Measurements from ENCODE around the gene MRPL19.
"Not testable (repeated sequence)": the region's sequence is repeated elsewhere in the genome, so short reads cannot be mapped to it uniquely, and the experiment has no call there.

MRPL19 gene

DNA sequence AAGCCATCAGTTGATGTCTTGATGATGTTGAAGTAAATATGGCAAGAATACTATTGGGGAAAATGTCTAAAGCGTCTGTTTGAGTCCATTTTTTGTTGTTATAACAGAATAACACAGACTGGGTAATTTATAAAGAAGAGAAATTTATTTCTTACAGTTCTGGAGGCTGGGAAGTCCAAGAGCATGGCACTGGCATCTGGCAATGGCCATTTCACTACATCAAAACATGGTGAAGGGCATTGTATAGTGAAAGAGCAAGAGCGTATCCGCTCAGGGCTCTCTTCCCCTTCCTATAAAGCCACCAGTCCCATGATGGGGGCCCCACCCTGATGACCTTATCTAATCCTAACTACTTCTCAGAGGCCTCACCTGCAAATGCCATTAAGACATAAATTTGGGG lies 29.6 kb upstream of the MRPL19 start:
- no peak for DNase-seq

DNA sequence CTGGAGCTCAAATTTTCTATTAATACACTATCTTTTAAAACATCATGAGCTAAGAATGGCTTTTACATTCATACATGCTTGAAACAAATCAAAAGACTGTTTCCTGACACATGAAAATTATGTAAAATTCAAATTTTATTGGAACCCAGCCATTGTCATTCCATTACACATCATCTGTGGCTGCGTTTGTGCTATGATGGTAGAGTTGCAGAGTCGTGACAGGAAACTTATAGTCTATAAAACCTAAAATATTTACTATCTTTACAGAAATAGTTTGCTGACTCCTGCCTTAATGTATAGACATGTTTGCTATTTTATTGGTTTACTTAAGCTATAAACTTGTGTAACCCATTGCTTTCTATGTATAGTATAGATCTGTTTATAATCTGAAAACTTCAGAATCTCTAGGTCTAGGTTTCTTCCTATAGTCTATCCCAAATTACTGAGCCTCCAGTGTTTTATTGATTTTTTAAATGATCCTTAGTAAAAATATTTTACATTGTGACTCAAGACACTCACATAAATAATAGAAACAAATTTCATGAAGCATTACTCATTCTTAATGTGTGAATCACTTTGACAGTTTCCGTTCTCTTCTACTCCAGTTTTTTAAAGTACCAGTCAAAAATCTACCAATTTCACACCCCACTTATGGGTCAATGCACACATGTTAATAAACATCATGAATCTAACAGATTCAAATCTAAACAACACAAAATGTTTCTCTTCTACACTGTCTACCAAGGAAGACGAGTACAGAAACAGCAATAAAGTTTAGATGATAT lies 26.4 kb upstream of the MRPL19 start:
- no peak for DNase-seq

DNA sequence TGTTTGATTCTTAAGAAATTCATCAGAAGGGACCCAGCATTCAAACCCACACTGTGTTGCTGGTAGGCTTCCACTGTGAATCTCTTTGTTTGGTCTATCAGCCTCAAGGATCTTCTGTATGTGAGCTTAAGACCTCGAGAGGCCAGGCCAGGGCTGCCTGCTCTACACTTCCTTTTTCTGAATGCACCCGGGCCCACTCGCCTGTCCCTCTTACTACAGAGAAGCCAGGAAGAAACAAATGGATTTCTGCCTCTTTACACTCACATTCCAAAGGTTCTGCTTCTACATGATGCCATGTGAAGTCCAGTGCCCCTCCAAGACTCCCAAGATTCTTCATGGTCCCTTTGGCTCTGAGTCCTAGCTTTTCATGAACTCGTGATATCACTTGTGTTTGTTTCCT lies 25.4 kb upstream of the MRPL19 start:
- no peak for DNase-seq

DNA sequence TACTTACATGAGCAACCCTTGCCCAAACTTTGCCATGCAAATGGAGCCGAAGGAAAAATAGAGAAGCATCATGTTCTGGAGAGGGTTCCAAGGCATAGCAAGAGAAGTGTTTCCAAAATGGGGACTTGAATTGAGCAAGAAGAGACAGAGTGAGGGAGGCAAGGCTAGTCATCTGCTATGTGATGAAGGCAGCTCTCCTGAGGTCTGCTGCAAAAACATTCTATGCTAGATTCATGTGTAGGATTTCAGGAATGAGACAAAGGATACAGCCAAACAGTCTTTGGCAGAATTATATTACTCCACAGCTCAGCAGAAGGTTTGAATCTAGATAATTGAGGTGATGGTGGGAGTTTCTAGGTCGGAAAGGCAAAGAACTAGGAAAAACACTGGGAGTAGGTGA lies 24.1 kb upstream of the MRPL19 start:
- DNase-seq: no peak

DNA sequence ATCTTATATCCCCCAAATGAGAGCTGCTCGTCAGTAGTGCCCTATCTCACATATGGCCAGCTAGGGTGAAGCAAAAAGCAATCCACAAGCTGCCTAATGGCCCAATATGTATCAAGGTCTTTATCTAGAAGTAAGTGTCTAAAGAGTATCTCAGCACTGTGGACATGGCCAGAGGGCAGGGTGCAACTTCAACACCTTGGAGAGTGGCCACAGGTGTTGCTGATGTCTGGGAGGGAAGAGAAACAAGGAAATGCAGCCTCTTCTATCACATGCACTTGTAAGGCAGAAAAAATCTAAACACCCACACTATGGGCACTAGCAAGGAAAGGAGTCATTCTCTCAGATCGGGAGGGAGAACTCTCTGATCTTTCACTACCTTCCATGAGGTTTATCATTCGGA lies 23.7 kb upstream of the MRPL19 start:
- no peak for DNase-seq

- peak; percentile 78 for DNase-seq
Measured at GRCh38 chr2:75627902-75628504, 18.6 kb upstream of the MRPL19 start.

GRCh38 chr2:75632091-75632701 lies 14.4 kb upstream of the MRPL19 start:
- DNase-seq: no peak

- no peak for DNase-seq
Measured at GRCh38 chr2:75632813-75633212, 13.8 kb upstream of the MRPL19 start.

GRCh38 chr2:75633620-75634019 lies 13.0 kb upstream of the MRPL19 start:
- DNase-seq: no peak

DNA sequence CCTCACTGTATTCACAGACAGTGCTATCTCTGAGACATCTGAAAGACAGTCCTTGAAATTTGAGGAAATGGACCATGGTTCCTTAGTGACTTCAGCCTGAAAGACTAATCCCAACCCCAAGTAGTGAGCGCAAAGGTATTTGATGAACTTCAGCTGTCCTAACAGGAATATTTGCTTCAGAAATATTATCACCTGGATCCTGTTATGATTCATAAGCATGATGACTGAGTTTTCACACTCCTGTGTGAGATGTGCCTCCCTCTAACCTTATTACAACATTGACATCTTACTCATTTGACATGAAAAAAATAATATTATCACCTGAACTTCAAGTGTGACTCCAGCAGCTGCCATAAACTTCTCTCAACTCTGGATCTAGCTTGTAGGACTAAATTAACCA lies 11.6 kb upstream of the MRPL19 start:
- DNase-seq: no peak

DNA sequence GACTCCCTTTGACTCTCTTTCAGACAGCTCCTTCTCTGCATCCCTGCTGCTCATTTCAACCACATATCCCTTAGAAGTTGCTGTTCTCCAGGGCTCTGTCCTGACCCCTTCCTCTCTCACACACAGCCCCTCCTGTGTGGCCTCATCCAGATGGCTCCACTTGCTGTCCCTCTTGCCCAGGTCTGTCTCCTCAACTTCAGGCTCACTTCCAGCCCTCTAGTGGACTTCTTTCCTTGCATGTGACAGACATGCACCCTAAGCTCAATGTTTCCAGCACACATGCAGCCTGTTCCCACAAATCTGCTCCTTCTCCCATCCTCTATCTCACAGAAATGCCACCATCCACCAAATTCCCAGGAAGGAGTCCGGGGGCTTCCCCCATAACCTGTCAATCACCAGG lies 9.0 kb upstream of the MRPL19 start:
- no peak for DNase-seq

- peak; percentile 67 for DNase-seq
Measured at GRCh38 chr2:75640621-75641121, 5.9 kb upstream of the MRPL19 start.

DNA sequence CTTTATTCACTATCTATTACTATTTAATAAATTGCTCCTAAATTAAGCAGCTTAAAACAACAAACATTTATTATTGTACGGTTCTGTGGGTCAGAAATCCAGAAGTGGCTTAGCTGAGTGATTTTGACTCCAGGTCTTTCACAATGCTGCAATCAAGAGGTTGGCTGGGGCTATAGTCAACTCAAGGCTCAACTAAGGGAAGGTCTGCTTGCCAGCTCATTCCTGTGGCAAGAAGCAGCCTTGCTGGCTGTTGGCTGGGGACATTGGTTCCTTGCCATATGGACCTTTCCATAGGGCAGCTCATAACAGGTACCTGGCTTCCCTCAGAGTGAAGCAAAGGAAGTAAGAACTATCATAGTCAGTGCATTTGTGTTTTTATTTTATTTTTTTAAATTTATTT lies 5.0 kb upstream of the MRPL19 start:
- no peak for DNase-seq

DNA sequence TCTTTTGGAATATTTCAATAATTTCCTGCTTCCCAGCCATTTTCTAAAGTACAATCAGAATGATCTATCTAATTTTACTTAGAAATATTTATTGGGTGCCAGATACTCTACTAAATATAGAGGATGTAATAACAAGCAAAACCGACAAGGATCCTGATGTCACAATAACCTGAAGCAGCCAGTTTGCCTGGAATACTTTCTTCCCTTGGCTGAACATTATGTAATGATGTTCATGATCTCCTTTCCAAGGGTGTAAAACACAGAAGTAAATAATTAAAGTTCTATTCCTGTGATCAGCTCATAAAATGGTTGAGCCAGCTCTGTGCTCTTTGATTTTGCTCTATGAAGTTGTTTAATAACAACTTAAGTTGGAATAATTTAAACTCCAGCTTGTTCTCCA lies 2.6 kb upstream of the MRPL19 start:
- no peak for DNase-seq

DNA sequence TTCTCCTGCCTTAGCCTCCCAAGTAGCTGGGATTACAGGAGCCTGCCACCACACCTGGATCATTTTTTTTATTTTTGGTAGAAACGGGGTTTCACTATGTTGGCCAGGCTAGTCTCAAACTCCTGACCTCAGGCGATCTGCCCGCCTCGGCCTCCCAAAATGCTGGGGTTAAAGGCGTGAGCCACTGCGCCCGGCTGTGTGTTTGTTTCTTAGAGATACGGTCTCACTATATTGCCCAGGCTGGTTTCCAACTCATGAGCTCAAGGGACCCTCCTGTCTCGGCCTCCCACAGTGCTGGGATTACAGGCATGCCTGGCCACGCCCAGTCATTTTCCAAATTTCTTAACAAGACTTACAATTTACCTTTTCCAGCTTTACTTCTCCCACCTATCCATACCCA lies 940 bp upstream of the MRPL19 start:
- no peak for DNase-seq

- no peak for DNase-seq
Measured at GRCh38 chr2:75646090-75646582, 447 bp upstream of the MRPL19 start.

GRCh38 chr2:75647771-75648170 lies 1.2 kb downstream of the MRPL19 start:
- DNase-seq: no peak

- DNase-seq: no peak
Measured at GRCh38 chr2:75654012-75654411, 7.4 kb downstream of the MRPL19 start.

GRCh38 chr2:75655861-75656260 lies 9.3 kb downstream of the MRPL19 start:
- no peak for DNase-seq

GRCh38 chr2:75656563-75656962 lies 10.0 kb downstream of the MRPL19 start:
- no peak for DNase-seq

- no peak for DNase-seq
Measured at GRCh38 chr2:75657798-75658197, 11.2 kb downstream of the MRPL19 start.

DNA sequence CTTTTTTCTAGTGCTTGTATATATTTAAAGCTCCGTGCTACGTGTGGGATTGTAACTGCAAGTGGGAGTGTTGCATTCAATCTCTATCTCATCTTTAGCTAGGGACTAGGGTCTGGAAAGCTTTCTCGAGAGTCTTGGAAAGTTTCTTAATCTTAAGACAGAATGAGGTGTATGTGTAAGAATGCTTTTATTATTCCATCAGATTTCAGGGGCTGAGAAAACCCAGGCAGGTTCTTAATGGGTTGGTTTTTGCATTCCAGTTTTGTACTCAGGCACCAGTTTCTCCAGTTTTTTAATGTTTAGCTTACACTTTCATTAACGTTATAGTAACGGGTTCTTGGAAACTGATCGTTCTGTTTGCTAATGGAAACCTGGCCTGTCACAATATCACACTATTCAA lies 20.3 kb downstream of the MRPL19 start:
- DNase-seq: no peak

DNA sequence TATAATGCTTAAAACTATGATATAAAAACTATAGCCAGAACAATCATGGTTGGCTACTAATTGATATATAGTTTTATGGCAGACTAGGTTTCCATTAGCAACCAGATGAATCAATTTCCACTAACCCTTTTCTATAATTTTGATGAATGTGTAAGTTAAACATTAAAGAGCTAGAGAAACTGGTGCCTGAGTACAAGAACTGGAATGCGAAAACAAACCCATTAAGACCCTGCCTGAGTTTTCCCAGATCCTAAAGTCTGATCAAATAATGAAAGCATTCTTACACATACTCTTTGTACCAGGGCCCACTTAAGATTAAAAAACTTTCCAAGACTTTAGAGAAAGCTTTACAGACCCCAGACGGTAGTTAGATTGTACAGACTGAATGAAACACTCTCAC lies 21.3 kb downstream of the MRPL19 start:
- no peak for DNase-seq

DNA sequence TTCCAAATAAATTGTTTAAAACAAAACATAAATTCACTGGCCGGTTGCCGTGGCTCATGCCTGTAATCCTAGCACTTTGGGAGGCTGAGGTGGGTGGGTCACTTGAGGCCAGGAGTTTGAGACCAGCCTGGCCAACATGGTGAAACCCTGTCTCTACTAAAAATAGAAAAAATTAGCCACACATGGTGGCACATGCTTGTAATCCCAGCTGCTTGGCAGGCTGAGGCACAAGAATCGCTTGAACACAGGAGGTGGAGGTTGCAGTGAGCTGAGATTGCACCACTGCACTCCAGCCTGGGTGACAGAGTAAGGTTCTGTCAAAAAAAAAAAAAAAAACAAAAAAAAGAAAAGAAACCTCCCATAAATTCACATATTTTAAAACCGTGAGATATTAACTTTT lies 28.8 kb downstream of the MRPL19 start:
- DNase-seq: not testable (repeated sequence)

All from activated CD8-positive, alpha-beta memory T cell treated with anti-CD3 and anti-CD28 coated beads for 24 hours (primary cell).